ENCODE results near the gene FSTL4.

GRCh38 chr5:133273661-133274596, 338.4 kb downstream of the FSTL4 start:
- TF ChIP-seq POLR2A (IDR thresholded peaks at IDR 0.05): no peak
- TF ChIP-seq CTCF (IDR thresholded peaks at IDR 0.05): no peak

Measured in uterus (tissue), 2 donors.